NCI-H1436 (cell line): ENCODE measurements around the gene DPP6.
A peak's percentile ranks its signal among the peaks of the same experiment; 100 is the strongest.
"Not testable (repeated sequence)": the region's sequence is repeated elsewhere in the genome, so short reads cannot be mapped to it uniquely, and the experiment has no call there.

Source experiments
- DNase-seq: peaks from one replicate; lab custom pipeline; 2025; lab: John Stamatoyannopoulos, UW

DPP6 gene

GRCh38 chr7:154051643-154052529 is at the start of gene DPP6:
Gene DPP6, plus strand, starts transcription at chr7:154052398.
- DNase-seq = peak; percentile 19

- not testable (repeated sequence) for DNase-seq
Observed at GRCh38 chr7:154009423-154009911, 42.7 kb upstream of the DPP6 start.

- DNase-seq = not testable (repeated sequence)
Observed at GRCh38 chr7:154010726-154011568, 41.3 kb upstream of the DPP6 start.

- not testable (repeated sequence) for DNase-seq
Observed at GRCh38 chr7:154012800-154013199, 39.4 kb upstream of the DPP6 start.

GRCh38 chr7:154015636-154016035 is 36.6 kb upstream of the DPP6 start:
- not testable (repeated sequence) for DNase-seq

- not testable (repeated sequence) for DNase-seq
Observed at GRCh38 chr7:154018354-154018753, 33.8 kb upstream of the DPP6 start.

- not testable (repeated sequence) for DNase-seq
Observed at GRCh38 chr7:154027805-154028204, 24.4 kb upstream of the DPP6 start.

- DNase-seq = not testable (repeated sequence)
Observed at GRCh38 chr7:154030476-154031080, 21.6 kb upstream of the DPP6 start.

- not testable (repeated sequence) for DNase-seq
Observed at GRCh38 chr7:154039466-154040165, 12.6 kb upstream of the DPP6 start.

- DNase-seq = not testable (repeated sequence)
Observed at GRCh38 chr7:154050394-154050793, 1.8 kb upstream of the DPP6 start.

- not testable (repeated sequence) for DNase-seq
Observed at GRCh38 chr7:154051006-154051642, 1.1 kb upstream of the DPP6 start.

- DNase-seq = not testable (repeated sequence)
Observed at GRCh38 chr7:154052530-154053252, 493 bp downstream of the DPP6 start.

- DNase-seq = not testable (repeated sequence)
Observed at GRCh38 chr7:154053466-154054312, 1.5 kb downstream of the DPP6 start.

- not testable (repeated sequence) for DNase-seq
Observed at GRCh38 chr7:154054664-154055063, 2.5 kb downstream of the DPP6 start.

GRCh38 chr7:154055491-154056106 is 3.4 kb downstream of the DPP6 start:
- not testable (repeated sequence) for DNase-seq

GRCh38 chr7:154058783-154059182 is 6.6 kb downstream of the DPP6 start:
- DNase-seq = not testable (repeated sequence)

- DNase-seq = not testable (repeated sequence)
Observed at GRCh38 chr7:154060551-154060950, 8.4 kb downstream of the DPP6 start.

- peak; percentile 47 for DNase-seq
Observed at GRCh38 chr7:154071833-154072232, 19.6 kb downstream of the DPP6 start.
